Retina (tissue), 1 donor: Measurements from ENCODE around the gene ORAI2.
A peak's percentile ranks its signal among the peaks of the same experiment; 100 is the strongest.

Source experiments
- DNase-seq: peaks from one replicate; pipeline ENCODE4 v3.0.0-alpha.2; 2016

ORAI2 gene

GRCh38 chr7:102415685-102416225 is 17.6 kb upstream of the ORAI2 start:
- DNase-seq, result no peak

GRCh38 chr7:102416406-102416805 is 17.0 kb upstream of the ORAI2 start:
- no peak for DNase-seq

- DNase-seq, result no peak
Observed at GRCh38 chr7:102417105-102417504, 16.3 kb upstream of the ORAI2 start.

GRCh38 chr7:102418592-102418991 is 14.8 kb upstream of the ORAI2 start:
- no peak for DNase-seq

- no peak for DNase-seq
Observed at GRCh38 chr7:102421706-102422240, 11.6 kb upstream of the ORAI2 start.

- DNase-seq, result peak; percentile 67
Observed at GRCh38 chr7:102424129-102424551, 9.2 kb upstream of the ORAI2 start.

- DNase-seq, result no peak
Observed at GRCh38 chr7:102424787-102425218, 8.6 kb upstream of the ORAI2 start.

- DNase-seq, result peak; percentile 63
Observed at GRCh38 chr7:102425639-102426267, 7.6 kb upstream of the ORAI2 start.

- no peak for DNase-seq
Observed at GRCh38 chr7:102426268-102427018, 6.9 kb upstream of the ORAI2 start.

- no peak for DNase-seq
Observed at GRCh38 chr7:102427019-102427405, 6.4 kb upstream of the ORAI2 start.

GRCh38 chr7:102429141-102429899 is 4.1 kb upstream of the ORAI2 start:
- DNase-seq, result no peak

- peak; percentile 78 for DNase-seq
Observed at GRCh38 chr7:102431617-102432298, 1.6 kb upstream of the ORAI2 start.

- peak; percentile 42 for DNase-seq
Observed at GRCh38 chr7:102432442-102433218, 745 bp upstream of the ORAI2 start.

- DNase-seq, result no peak
Observed at GRCh38 chr7:102434039-102434486, 688 bp downstream of the ORAI2 start.

GRCh38 chr7:102436118-102436517 is 2.7 kb downstream of the ORAI2 start:
- DNase-seq, result no peak

GRCh38 chr7:102439963-102440795 is 6.8 kb downstream of the ORAI2 start:
- no peak for DNase-seq

- no peak for DNase-seq
Observed at GRCh38 chr7:102444961-102445673, 11.7 kb downstream of the ORAI2 start.

GRCh38 chr7:102445674-102446071 is 12.3 kb downstream of the ORAI2 start:
- DNase-seq, result no peak

GRCh38 chr7:102446387-102447156 is 13.2 kb downstream of the ORAI2 start:
- DNase-seq, result no peak
